GM12878 (cell line): Measurements from ENCODE around the gene CCDC85A. TPM values are rescaled to one million over a fixed set of nuclear protein-coding genes. Genes with fewer than 3 reads are reported as not detected.

Source experiments
- ATAC-seq: fragments of 200-7000 bp; cut with Tn5 transposase; 3 replicates; pipeline ENCODE4 v1.9.1; 2020; ENCODE audit warnings: mild to moderate bottlenecking, moderate library complexity
- BruUV-seq: library from RNA; stranded (reverse); fragments of 400-500 nt; replicated peaks from 2 replicates; lab custom pipeline; 2021; lab: Mats Ljungman, UMichigan
- CTCF ChIA-PET: fragments of 300-600 bp; sonication (Branson Sonifier 250); formaldehyde crosslinking; extraction: SDS; loops from one replicate; lab custom pipeline; 2021; ENCODE audit warnings: inconsistent platforms; lab: Yijun Ruan, JAX
- POLR2A ChIA-PET: fragments of 350-600 bp; formaldehyde crosslinking; extraction: SDS; loops from one replicate; lab custom pipeline; 2021; ENCODE audit warnings: inconsistent platforms; lab: Charles Lee
- RAD21 ChIA-PET: fragments of 300-600 bp; sonication (Branson Sonifier 250); formaldehyde crosslinking; loops from one replicate; lab custom pipeline; 2023; ENCODE audit warnings: antibody characterized with exemption; ENCODE audit not compliant: unreplicated experiment; lab: Charles Lee
- SMC1A ChIA-PET: fragments of 300-600 bp; sonication (Branson Sonifier 250); formaldehyde crosslinking; loops from one replicate; lab custom pipeline; 2023; ENCODE audit not compliant: unreplicated experiment, uncharacterized antibody; lab: Charles Lee
- DNase-seq: peaks from one replicate; pipeline ENCODE4 v3.0.0-alpha.2; 2011; ENCODE audit warnings: low read depth, low spot score
- FAIRE-seq: peaks from 3 replicates; lab custom pipeline; 2011; peaks lifted over from hg19 to GRCh38; lab: Jason Lieb, UNC
- H2AFZ ChIP-seq: 2 replicates; pipeline ENCODE4 v1.6.0; 2011; ENCODE audit warnings: low read depth, low read length, control low read depth; ENCODE audit not compliant: control insufficient read depth
- H3K27ac ChIP-seq: 2 replicates; pipeline ENCODE4 v1.5.1; 2011; ENCODE audit warnings: control low read depth; ENCODE audit not compliant: control insufficient read depth, insufficient read depth
- H3K27me3 ChIP-seq, 2 experiments: replicated peaks in 1 of 2; 2 replicates each; pipeline versions ENCODE4 v1.6.0 to v1.6.1; 2011; ENCODE audit warnings: low read length in 1 of 2; ENCODE audit not compliant: control insufficient read depth in 2 of 2, insufficient read depth in 2 of 2
- H3K36me3 ChIP-seq, 2 experiments: 2 replicates each; pipeline ENCODE4 v1.5.1; 2011; ENCODE audit warnings: low read length in 1 of 2; ENCODE audit not compliant: control insufficient read depth in 2 of 2, insufficient read depth in 2 of 2
- H3K4me1 ChIP-seq: 2 replicates; pipeline ENCODE4 v1.6.1; 2011; ENCODE audit warnings: mild to moderate bottlenecking, low read length, moderate library complexity, mixed read lengths; ENCODE audit not compliant: control insufficient read depth, insufficient read depth
- H3K4me2 ChIP-seq: 2 replicates; pipeline ENCODE4 v1.6.0; 2011; ENCODE audit warnings: control low read depth; ENCODE audit not compliant: control insufficient read depth, insufficient read depth
- H3K4me3 ChIP-seq: fragments of 200-600 bp; sonication (generic); 2 replicates; pipeline ENCODE4 v1.5.1; 2016
- H3K79me2 ChIP-seq: 2 replicates; pipeline ENCODE4 v1.6.0; 2011; ENCODE audit warnings: low read length; ENCODE audit not compliant: control insufficient read depth, insufficient read depth
- H3K9ac ChIP-seq: 2 replicates; pipeline ENCODE4 v1.8.0; 2011; ENCODE audit warnings: low read length, control low read depth, mixed read lengths; ENCODE audit not compliant: control insufficient read depth, insufficient read depth
- H3K9me3 ChIP-seq: replicated peaks from 3 replicates; pipeline ENCODE4 v1.5.1; 2011; ENCODE audit warnings: mild to moderate bottlenecking, low read length; ENCODE audit not compliant: control insufficient read depth, insufficient read depth
- H4K20me1 ChIP-seq: 2 replicates; pipeline ENCODE4 v1.6.0; 2011; ENCODE audit not compliant: control insufficient read depth, insufficient read depth
- BACH1 ChIP-seq: fragments of 450-650 bp; IDR thresholded peaks from 2 replicates; pipeline ENCODE4 v1.6.1; 2017; ENCODE audit warnings: mild to moderate bottlenecking, borderline replicate concordance
- CBX5 ChIP-seq: sonication (generic); IDR thresholded peaks from 2 replicates; pipeline ENCODE4 v1.6.1; 2016; ENCODE audit warnings: low read depth, moderate library complexity, mild to moderate bottlenecking, inconsistent platforms
- EGR1 ChIP-seq, 2 experiments: IDR thresholded peaks; 1 replicate in 1 of 2; 2 replicates in 1 of 2; pipeline ENCODE4 v1.6.1; 2011 to 2012; ENCODE audit warnings: low read depth in 2 of 2, low read length in 2 of 2, borderline replicate concordance in 1 of 2, mild to moderate bottlenecking in 1 of 2, moderate library complexity in 1 of 2
- NBN ChIP-seq: fragments of 450-650 bp; IDR thresholded peaks from 2 replicates; pipeline ENCODE4 v1.6.1; 2016
- NR2C2 ChIP-seq: IDR thresholded peaks from 2 replicates; pipeline ENCODE4 v1.6.1; 2011; ENCODE audit warnings: borderline replicate concordance, low read depth; ENCODE audit not compliant: control insufficient read depth, insufficient read length
- SPI1 ChIP-seq: IDR thresholded peaks from 2 replicates; pipeline ENCODE4 v1.6.1; 2011; ENCODE audit warnings: low read depth, mild to moderate bottlenecking, low read length, moderate library complexity, borderline replicate concordance; ENCODE audit not compliant: insufficient read depth
- SREBF1 ChIP-seq: IDR thresholded peaks from 2 replicates; pipeline ENCODE4 v1.6.1; 2012; ENCODE audit warnings: mild to moderate bottlenecking, low read length
- TCF12 ChIP-seq: IDR thresholded peaks from 2 replicates; pipeline ENCODE4 v1.6.1; 2011; ENCODE audit warnings: low read depth, mild to moderate bottlenecking, low read length
- WGBS: methylation state at CpG from one replicate; pipeline ENCODE4 v1.1.6; 2016; ENCODE audit warnings: low lambda C conversion rate; ENCODE audit not compliant: insufficient replicate concordance, insufficient coverage; ENCODE audit errors: missing lambda C conversion rate; 5-methylcytosine and 5-hydroxymethylcytosine counted together
- in situ Hi-C: fragments of 300-500 bp; cut with MboI; formaldehyde crosslinking; loops from 9 replicates; pipeline ENCODE4 v1.14.3; 2018; ENCODE audit warnings: mixed read lengths
- intact Hi-C: fragments of 100-400 bp; cut with micrococcal nuclease; formaldehyde crosslinking; loops from one replicate; pipeline ENCODE4 v1.14.2; 2022; ENCODE audit not compliant: unreplicated experiment
- polyA plus RNA-seq, 11 experiments: library from polyadenylated mRNA; depleted of rRNA in 4 of 11; unstranded in 6 of 11; stranded (reverse) in 5 of 11; fragments of >200 nt; fragmentation: Nextera tagmentation in 4 of 11; fragmentation: Illumina TruSeq in 1 of 11; extraction: Ambion mirVana in 4 of 11; extraction: Trizol in 1 of 11; gene quantifications; 1 replicate in 1 of 11; 2 replicates in 10 of 11; pipeline versions ENCODE4 v1.2.1 to v1.2.3, GENCODE V29; 2011 to 2016; ENCODE audit warnings: inconsistent platforms in 2 of 11, missing spikeins in 2 of 11, low read depth in 1 of 11
- total RNA-seq, 4 experiments: library from RNA; depleted of rRNA in 3 of 4; stranded (reverse); fragments of >200 nt in 3 of 4; fragmentation: Illumina TruSeq in 1 of 4; extraction: Trizol in 1 of 4; gene quantifications; 2 replicates each; pipeline versions ENCODE4 v1.2.1 to v1.2.3, GENCODE V29; 2013 to 2021
- TF ChIP-seq, protein P1 (sequence below): fragments of 150-350 bp; IDR thresholded peaks from 2 replicates; pipeline ENCODE4 v1.6.1; 2014; ENCODE audit warnings: mild to moderate bottlenecking, low read depth, low read length
- TF ChIP-seq, protein P2 (sequence below): fragments of 450-650 bp; conservative IDR thresholded peaks from 2 replicates; pipeline ENCODE4 v1.6.1; 2017; ENCODE audit warnings: mild to moderate bottlenecking, moderate library complexity
- TF ChIP-seq, protein P3 (sequence below): IDR thresholded peaks from 2 replicates; pipeline ENCODE4 v1.6.1; 2012; ENCODE audit warnings: improper control_type of control experiment, low read depth, low read length; ENCODE audit not compliant: insufficient replicate concordance
- TF ChIP-seq, protein P4 (sequence below): IDR thresholded peaks from 2 replicates; pipeline ENCODE4 v1.6.1; 2011; ENCODE audit warnings: borderline replicate concordance, low read depth, mild to moderate bottlenecking, moderate library complexity, low read length; ENCODE audit not compliant: insufficient read depth, poor library complexity, severe bottlenecking

The CCDC85A gene
- total and polyA plus RNA-seq, 10 of the 15 experiments (the other 5 are each of a cell fraction or from before 2014, with no cell fraction given): 0.02 to 0.57 (median 0.04) TPM; not detected in 7

DNA sequence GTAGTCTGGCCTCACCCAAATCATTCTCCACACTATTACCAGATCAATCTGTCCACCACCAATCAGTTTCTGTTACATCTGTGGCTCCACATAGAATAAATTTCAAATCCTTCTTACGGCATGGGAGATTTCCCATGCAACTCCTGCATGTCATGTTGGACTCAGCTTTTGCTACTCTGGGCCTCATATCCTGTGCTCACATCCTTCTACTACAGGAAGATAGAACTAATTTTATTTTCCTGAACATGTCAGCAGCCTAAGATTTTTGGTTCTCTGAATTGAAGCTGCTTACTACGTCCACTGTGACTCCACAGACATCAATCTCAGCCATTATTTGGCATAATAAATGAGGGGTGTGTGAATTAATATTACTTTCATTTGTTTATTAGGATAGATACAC, 181.1 kb downstream of the CCDC85A start:
- intact Hi-C loops (no loop called here), in situ Hi-C loops (no loop called here)
- no TSS peak for BruUV-seq
- no peak overlapping the region for H3K4me2 ChIP-seq
- ChIA-PET SMC1A (no interaction called here), POLR2A (no interaction called here), CTCF (no interaction called here), RAD21 (no interaction called here)
- no peak for ATAC-seq
- no peak overlapping the region for H3K27ac ChIP-seq
- H4K20me1 ChIP-seq: no peaks in the 10 kb centered on the region
- H2AFZ ChIP-seq: no peak overlapping the region
- no peaks in the 10 kb centered on the region for H3K9me3 ChIP-seq
- H3K4me1 ChIP-seq: no peaks in the 10 kb centered on the region
- no peaks in the 10 kb centered on the region for H3K36me3 ChIP-seq
- WGBS: 0% methylated on average over 2 of the region's 2 CpGs
- H3K79me2 ChIP-seq: no peaks in the 10 kb centered on the region
- no peaks in the 10 kb centered on the region for H3K27me3 ChIP-seq
- H3K9ac ChIP-seq: no peak overlapping the region
- FAIRE-seq: no peak
- TF ChIP-seq CBX5: no peak
- TF ChIP-seq, protein P1, sequence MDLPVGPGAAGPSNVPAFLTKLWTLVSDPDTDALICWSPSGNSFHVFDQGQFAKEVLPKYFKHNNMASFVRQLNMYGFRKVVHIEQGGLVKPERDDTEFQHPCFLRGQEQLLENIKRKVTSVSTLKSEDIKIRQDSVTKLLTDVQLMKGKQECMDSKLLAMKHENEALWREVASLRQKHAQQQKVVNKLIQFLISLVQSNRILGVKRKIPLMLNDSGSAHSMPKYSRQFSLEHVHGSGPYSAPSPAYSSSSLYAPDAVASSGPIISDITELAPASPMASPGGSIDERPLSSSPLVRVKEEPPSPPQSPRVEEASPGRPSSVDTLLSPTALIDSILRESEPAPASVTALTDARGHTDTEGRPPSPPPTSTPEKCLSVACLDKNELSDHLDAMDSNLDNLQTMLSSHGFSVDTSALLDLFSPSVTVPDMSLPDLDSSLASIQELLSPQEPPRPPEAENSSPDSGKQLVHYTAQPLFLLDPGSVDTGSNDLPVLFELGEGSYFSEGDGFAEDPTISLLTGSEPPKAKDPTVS: no peak
- TF ChIP-seq, protein P2, sequence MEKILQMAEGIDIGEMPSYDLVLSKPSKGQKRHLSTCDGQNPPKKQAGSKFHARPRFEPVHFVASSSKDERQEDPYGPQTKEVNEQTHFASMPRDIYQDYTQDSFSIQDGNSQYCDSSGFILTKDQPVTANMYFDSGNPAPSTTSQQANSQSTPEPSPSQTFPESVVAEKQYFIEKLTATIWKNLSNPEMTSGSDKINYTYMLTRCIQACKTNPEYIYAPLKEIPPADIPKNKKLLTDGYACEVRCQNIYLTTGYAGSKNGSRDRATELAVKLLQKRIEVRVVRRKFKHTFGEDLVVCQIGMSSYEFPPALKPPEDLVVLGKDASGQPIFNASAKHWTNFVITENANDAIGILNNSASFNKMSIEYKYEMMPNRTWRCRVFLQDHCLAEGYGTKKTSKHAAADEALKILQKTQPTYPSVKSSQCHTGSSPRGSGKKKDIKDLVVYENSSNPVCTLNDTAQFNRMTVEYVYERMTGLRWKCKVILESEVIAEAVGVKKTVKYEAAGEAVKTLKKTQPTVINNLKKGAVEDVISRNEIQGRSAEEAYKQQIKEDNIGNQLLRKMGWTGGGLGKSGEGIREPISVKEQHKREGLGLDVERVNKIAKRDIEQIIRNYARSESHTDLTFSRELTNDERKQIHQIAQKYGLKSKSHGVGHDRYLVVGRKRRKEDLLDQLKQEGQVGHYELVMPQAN: no peak
- TF ChIP-seq SREBF1: no peak
- TF ChIP-seq, protein P3, sequence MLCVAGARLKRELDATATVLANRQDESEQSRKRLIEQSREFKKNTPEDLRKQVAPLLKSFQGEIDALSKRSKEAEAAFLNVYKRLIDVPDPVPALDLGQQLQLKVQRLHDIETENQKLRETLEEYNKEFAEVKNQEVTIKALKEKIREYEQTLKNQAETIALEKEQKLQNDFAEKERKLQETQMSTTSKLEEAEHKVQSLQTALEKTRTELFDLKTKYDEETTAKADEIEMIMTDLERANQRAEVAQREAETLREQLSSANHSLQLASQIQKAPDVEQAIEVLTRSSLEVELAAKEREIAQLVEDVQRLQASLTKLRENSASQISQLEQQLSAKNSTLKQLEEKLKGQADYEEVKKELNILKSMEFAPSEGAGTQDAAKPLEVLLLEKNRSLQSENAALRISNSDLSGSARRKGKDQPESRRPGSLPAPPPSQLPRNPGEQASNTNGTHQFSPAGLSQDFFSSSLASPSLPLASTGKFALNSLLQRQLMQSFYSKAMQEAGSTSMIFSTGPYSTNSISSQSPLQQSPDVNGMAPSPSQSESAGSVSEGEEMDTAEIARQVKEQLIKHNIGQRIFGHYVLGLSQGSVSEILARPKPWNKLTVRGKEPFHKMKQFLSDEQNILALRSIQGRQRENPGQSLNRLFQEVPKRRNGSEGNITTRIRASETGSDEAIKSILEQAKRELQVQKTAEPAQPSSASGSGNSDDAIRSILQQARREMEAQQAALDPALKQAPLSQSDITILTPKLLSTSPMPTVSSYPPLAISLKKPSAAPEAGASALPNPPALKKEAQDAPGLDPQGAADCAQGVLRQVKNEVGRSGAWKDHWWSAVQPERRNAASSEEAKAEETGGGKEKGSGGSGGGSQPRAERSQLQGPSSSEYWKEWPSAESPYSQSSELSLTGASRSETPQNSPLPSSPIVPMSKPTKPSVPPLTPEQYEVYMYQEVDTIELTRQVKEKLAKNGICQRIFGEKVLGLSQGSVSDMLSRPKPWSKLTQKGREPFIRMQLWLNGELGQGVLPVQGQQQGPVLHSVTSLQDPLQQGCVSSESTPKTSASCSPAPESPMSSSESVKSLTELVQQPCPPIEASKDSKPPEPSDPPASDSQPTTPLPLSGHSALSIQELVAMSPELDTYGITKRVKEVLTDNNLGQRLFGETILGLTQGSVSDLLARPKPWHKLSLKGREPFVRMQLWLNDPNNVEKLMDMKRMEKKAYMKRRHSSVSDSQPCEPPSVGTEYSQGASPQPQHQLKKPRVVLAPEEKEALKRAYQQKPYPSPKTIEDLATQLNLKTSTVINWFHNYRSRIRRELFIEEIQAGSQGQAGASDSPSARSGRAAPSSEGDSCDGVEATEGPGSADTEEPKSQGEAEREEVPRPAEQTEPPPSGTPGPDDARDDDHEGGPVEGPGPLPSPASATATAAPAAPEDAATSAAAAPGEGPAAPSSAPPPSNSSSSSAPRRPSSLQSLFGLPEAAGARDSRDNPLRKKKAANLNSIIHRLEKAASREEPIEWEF: no peak
- TF ChIP-seq NR2C2: no peak
- no peak for TF ChIP-seq EGR1 (IDR thresholded peaks at IDR 0.05; ENCODE audit: borderline replicate concordance in 1 of 2, low read depth in 2 of 2, low read length in 2 of 2)
- no peak for TF ChIP-seq NBN
- TF ChIP-seq, protein P4, sequence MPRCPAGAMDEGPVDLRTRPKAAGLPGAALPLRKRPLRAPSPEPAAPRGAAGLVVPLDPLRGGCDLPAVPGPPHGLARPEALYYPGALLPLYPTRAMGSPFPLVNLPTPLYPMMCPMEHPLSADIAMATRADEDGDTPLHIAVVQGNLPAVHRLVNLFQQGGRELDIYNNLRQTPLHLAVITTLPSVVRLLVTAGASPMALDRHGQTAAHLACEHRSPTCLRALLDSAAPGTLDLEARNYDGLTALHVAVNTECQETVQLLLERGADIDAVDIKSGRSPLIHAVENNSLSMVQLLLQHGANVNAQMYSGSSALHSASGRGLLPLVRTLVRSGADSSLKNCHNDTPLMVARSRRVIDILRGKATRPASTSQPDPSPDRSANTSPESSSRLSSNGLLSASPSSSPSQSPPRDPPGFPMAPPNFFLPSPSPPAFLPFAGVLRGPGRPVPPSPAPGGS: no peak
- no peak for TF ChIP-seq BACH1
- no peak for TF ChIP-seq SPI1
- no peak for TF ChIP-seq TCF12
- no peak overlapping the region for H3K4me3 ChIP-seq
- DNase-seq: no peak
